Cardiac muscle cell (in vitro differentiated cells and primary cell): ENCODE data around the gene MED12L. TPM values are rescaled to one million over a fixed set of nuclear protein-coding genes. Genes with fewer than 3 reads are reported as not detected.

ENCODE experiments used
- DNase-seq, 2 donors: peaks; one replicate each; pipeline versions ENCODE4 v3.0.0 to v3.0.0-alpha.2; 2010 to 2017; ENCODE audit warnings: low read depth in 1 of 2, low spot score in 1 of 2
- H3K27ac ChIP-seq: fragments of 200-600 bp; sonication (generic); 2 replicates; pipeline ENCODE4 v1.5.1; 2016
- H3K27me3 ChIP-seq: fragments of 200-600 bp; sonication (generic); 2 replicates; pipeline ENCODE4 v1.6.0; 2016; ENCODE audit warnings: control low read depth
- H3K36me3 ChIP-seq: fragments of 200-600 bp; sonication (generic); 2 replicates; pipeline ENCODE4 v1.5.1; 2016; ENCODE audit warnings: control low read depth
- H3K4me1 ChIP-seq: fragments of 200-600 bp; sonication (generic); 2 replicates; pipeline ENCODE4 v1.8.1; 2017; ENCODE audit warnings: low read depth, mild to moderate bottlenecking, mixed run types
- H3K4me3 ChIP-seq: fragments of 200-600 bp; sonication (generic); 2 replicates; pipeline ENCODE4 v1.5.1; 2016; ENCODE audit warnings: mild to moderate bottlenecking
- H3K9me3 ChIP-seq: fragments of 200-600 bp; sonication (generic); 2 replicates; pipeline ENCODE4 v1.5.1; 2017; ENCODE audit warnings: low read depth, mild to moderate bottlenecking, control low read depth
- polyA plus RNA-seq: library from polyadenylated mRNA; unstranded; fragments of >200 nt; fragmentation: Nextera tagmentation; extraction: Ambion mirVana; gene quantifications from 2 replicates; pipeline ENCODE4 v1.2.1, GENCODE V29; 2016
- total RNA-seq: library from RNA; depleted of rRNA; stranded (reverse); fragments of >200 nt; gene quantifications from 2 replicates; pipeline ENCODE4 v1.2.3, GENCODE V29; 2016
- TF ChIP-seq, protein P1 (sequence below): IDR thresholded peaks from 2 replicates; pipeline ENCODE4 v1.5.1; 2012; ENCODE audit warnings: low read depth, mild to moderate bottlenecking, low read length

MED12L gene
- total and polyA plus RNA-seq, 2 experiments from 2014 or later: 1.9 to 6.9 TPM

DNA sequence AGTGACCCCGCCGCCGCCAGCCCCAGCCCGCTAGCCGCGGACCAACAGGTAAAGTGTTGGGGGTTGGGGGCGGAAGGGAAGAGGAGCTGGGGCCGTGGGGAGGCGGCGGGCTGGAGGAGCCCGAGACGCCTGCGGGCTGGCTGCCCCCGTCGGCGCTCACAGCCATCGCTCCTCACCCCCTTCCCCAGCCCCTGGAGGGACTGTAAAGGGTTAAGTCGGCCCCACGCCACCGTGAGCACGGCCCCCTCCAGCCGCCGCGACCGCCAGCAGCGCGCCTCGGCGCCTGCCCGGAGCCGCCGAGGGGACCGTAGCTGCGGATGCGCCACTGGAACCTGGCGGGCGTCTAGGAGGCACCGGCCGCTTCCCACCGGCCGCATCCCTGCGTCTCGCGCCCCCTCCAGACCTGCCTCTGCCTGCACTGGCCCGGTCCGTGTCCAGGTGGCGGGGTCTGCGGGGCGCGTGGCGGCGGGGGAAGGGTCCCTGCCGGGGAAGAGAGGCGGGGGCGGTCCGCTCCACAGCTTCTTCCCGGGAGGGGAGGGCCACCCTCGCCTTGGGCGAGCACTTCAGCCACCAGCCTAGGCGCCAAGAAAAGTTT, 522 bp downstream of the MED12L start:
- H3K4me3 ChIP-seq: peak overlapping the region; percentile 70
- peaks cover 12% of the 10 kb centered on the region for H3K4me1 ChIP-seq
- H3K27ac ChIP-seq: no peak overlapping the region
- DNase-seq: peak in 1 of 2 donors; percentile 62
- TF ChIP-seq, protein P1, sequence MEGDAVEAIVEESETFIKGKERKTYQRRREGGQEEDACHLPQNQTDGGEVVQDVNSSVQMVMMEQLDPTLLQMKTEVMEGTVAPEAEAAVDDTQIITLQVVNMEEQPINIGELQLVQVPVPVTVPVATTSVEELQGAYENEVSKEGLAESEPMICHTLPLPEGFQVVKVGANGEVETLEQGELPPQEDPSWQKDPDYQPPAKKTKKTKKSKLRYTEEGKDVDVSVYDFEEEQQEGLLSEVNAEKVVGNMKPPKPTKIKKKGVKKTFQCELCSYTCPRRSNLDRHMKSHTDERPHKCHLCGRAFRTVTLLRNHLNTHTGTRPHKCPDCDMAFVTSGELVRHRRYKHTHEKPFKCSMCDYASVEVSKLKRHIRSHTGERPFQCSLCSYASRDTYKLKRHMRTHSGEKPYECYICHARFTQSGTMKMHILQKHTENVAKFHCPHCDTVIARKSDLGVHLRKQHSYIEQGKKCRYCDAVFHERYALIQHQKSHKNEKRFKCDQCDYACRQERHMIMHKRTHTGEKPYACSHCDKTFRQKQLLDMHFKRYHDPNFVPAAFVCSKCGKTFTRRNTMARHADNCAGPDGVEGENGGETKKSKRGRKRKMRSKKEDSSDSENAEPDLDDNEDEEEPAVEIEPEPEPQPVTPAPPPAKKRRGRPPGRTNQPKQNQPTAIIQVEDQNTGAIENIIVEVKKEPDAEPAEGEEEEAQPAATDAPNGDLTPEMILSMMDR: no peak
- no peaks in the 10 kb centered on the region for H3K36me3 ChIP-seq
- no peaks in the 10 kb centered on the region for H3K27me3 ChIP-seq
- no peaks in the 10 kb centered on the region for H3K9me3 ChIP-seq

DNA sequence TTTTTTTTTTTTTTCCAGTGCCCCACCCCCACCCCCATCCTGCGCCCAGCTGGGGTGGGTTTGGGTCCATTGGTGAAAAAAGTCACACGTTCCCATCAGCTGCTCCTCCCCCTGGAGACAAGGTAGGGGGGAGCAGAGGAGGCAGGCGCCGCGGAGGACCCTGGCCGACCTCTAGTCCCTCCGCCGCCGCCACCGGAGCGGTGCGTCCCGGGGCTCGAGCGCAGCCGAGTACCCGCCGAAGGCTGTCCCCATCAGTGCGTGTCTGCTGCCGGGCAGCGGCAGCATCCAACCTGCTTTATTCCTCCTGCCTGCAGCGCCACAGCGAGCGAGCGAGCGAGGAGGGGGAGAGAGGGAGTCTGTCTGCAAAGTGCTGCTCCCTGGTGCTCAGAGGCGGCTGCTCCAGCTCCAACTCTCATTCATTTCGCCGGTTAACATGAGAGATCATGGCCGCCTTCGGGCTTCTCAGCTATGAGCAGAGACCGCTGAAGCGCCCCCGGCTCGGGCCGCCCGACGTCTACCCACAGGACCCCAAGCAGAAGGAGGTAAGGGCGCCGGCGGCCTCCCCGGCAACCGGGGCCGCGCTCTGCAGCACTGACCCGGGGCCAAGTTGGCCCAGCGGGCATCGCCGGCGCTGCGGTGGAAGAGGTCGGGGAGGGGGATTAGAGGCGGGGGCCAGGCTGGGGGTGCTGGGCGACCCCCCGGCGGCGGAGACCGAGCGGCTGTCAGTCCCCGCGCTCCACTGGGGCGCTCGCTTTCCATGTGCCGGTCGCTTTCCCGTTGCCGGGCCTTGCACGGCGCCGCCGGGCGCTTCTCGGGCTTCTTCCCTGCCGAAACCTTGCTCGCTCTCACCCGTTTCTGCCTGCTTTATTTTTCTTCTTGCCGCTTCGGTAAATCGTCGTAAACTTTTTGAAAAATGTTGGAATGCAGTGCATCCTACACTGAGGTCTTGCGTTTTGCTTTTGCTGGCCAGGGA, 1.3 kb downstream of the MED12L start:
- Histone ChIP-seq H3K36me3 (no peaks in the 10 kb centered on the region), H3K9me3 (no peaks in the 10 kb centered on the region), H3K4me3 (peak overlapping the region; percentile 70), H3K4me1 (peaks cover 12% of the 10 kb centered on the region), H3K27me3 (no peaks in the 10 kb centered on the region), H3K27ac (peak overlapping the region; percentile 78)
- peak; percentile 91 to 92 for DNase-seq
- TF ChIP-seq, protein P1: peak; percentile 64

DNA sequence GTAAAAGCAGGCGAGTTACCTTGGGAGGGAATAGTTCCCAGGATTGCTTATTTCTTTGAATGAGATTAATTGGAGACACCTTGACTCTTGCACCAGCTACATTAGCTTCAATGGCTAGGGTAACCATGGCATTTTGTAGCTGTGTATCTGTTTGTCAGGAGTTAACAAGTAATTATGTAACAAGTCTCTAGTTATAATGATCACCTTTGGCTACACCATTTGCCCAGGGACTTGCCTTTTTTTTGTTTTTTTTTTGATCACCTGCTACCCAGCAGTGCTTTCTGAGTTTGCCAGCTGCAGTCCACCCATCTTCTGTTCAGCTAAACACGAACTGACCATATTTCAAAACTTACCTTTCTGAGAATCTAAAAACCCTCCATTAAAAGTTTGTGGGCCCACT, 2.2 kb downstream of the MED12L start:
- TF ChIP-seq, protein P1: no peak
- H3K4me1 ChIP-seq: peaks cover 12% of the 10 kb centered on the region
- no peaks in the 10 kb centered on the region for H3K36me3 ChIP-seq

DNA sequence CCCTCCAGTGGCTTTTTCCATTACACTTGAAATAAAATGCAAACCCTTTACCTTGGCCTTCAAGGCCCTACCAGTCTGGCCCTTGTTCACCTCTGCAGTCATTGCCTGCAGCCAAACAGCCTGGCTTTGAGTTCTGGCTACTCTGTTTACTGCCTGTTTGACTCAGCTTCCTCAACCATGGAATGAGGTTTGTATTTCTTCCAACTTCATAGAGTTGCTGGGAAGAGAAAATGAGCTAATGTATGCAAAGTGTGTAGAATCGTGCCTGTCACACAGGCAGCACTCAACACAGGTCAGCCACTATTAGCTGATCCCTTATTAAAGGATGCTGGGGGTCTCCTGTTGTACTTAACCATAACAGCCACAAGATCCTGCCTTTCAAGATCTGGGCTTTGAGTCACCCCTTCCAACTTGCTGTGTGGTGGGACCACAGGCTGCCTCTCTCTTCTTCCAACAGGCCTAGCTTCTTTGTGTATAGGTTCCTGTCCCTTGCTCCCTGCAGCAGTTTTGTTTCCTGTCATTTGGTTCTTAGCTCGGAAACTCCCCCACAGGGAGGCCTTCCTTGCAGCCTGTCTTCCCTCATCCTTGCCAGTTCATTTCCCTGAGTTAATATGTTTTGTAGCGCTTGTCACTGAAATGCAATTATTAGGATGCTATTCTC, 6.4 kb downstream of the MED12L start:
- TF ChIP-seq, protein P1: no peak
- H3K27me3 ChIP-seq: no peaks in the 10 kb centered on the region
- peaks cover 20% of the 10 kb centered on the region for H3K4me1 ChIP-seq
- no peak overlapping the region for H3K27ac ChIP-seq
- DNase-seq: peak in 1 of 2 donors; percentile 4
- no peaks in the 10 kb centered on the region for H3K36me3 ChIP-seq
- no peaks in the 10 kb centered on the region for H3K9me3 ChIP-seq
- H3K4me3 ChIP-seq: no peak overlapping the region

More for the DNA sequence above, 2.2 kb downstream of the MED12L start:
- H3K9me3 ChIP-seq: no peaks in the 10 kb centered on the region
- peak overlapping the region; percentile 70 for H3K4me3 ChIP-seq
- H3K27me3 ChIP-seq: no peaks in the 10 kb centered on the region
- DNase-seq: no peak
- no peak overlapping the region for H3K27ac ChIP-seq

DNA sequence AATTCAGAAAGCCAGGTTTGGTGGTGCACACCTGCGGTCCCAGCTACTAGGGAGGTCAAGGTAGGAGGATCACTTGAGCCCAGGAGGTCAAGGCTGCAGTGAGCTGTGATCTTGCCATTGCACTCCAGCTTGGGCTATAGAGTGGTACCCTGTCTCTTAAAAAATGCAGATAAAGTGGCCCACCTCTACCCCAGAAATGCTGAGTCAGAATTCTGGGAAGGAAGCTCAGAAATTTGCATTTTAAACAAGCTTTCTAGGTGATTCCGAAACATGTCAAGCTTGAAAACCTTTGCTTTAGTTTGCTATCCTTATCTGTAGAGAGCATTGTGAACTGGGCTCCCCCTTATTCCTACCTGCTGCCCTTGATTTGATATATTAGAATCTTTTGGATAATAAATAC, 7.7 kb downstream of the MED12L start:
- Histone ChIP-seq H3K36me3 (no peaks in the 10 kb centered on the region), H3K4me3 (no peak overlapping the region), H3K4me1 (peaks cover 21% of the 10 kb centered on the region), H3K9me3 (no peaks in the 10 kb centered on the region), H3K27me3 (no peaks in the 10 kb centered on the region), H3K27ac (no peak overlapping the region)
- no peak for DNase-seq
- TF ChIP-seq, protein P1: no peak
